HuH-7.5 (cell line): ENCODE measurements around the gene TYW3.

Source experiments
- DNase-seq: peaks from one replicate; pipeline ENCODE4 v3.0.0; 2011; ENCODE audit warnings: low spot score

TYW3 gene

DNA sequence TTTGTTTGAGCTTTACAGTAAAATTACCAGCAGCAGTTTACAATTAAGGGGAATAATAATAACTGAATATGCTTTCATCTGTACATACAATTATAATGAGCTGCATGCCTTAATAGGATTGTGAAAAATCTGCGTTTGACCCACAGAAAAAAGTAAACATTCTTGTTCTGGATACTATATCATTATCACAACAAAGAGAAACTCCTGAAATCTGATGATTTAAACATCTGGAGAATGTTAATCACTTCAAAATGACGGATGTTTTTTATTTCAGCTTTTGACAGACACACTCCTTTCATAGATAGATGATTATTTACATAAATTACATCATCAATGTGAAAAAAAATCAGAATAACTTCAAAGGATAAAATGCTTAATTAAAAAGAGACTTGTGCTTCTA is 58.5 kb downstream of the TYW3 start:
- DNase-seq: no peak

- DNase-seq: no peak
Measured at GRCh38 chr1:74799119-74799657, 66.2 kb downstream of the TYW3 start.

- DNase-seq: no peak
Measured at GRCh38 chr1:74811436-74812179, 78.7 kb downstream of the TYW3 start.

- DNase-seq: no peak
Measured at GRCh38 chr1:74812180-74812541, 79.2 kb downstream of the TYW3 start.
